ENCODE data around the gene SEZ6.

The SEZ6 gene

GRCh38 chr17:29007456-29007855, 1.6 kb upstream of the SEZ6 start:
- Mint-ChIP-seq H3K9me3 (no peaks in the 10 kb centered on the region), H3K4me1 (peaks cover 17% of the 10 kb centered on the region), H3K27ac (no peak overlapping the region), H3K4me3 (no peak overlapping the region), H3K36me3 (ENCODE audit: low read depth) (no peaks in the 10 kb centered on the region), H3K27me3 (ENCODE audit: low read depth, poor library complexity) (peaks cover 51% of the 10 kb centered on the region)
- no peak for TF ChIP-seq CTCF (IDR thresholded peaks at IDR 0.05)
- DNase-seq, result no peak

- H3K9me3 Mint-ChIP-seq, result no peaks in the 10 kb centered on the region
Measured at GRCh38 chr17:29004081-29004692, 1.6 kb downstream of the SEZ6 start.

GRCh38 chr17:29003289-29003688, 2.5 kb downstream of the SEZ6 start:
- no peak for DNase-seq
- H3K9me3 Mint-ChIP-seq, result no peaks in the 10 kb centered on the region
- H3K27me3 Mint-ChIP-seq (ENCODE audit: low read depth, poor library complexity), result peaks cover 81% of the 10 kb centered on the region
- H3K36me3 Mint-ChIP-seq (ENCODE audit: low read depth), result no peaks in the 10 kb centered on the region
- no peak overlapping the region for H3K4me3 Mint-ChIP-seq
- TF ChIP-seq CTCF (IDR thresholded peaks at IDR 0.05), result no peak
- H3K27ac Mint-ChIP-seq, result no peak overlapping the region
- peaks cover 12% of the 10 kb centered on the region for H3K4me1 Mint-ChIP-seq

More at GRCh38 chr17:29004081-29004692, 1.6 kb downstream of the SEZ6 start:
- no peak for TF ChIP-seq CTCF (IDR thresholded peaks at IDR 0.05)
- no peaks in the 10 kb centered on the region for H3K36me3 Mint-ChIP-seq (ENCODE audit: low read depth)
- peaks cover 12% of the 10 kb centered on the region for H3K4me1 Mint-ChIP-seq
- H3K4me3 Mint-ChIP-seq, result no peak overlapping the region
- H3K27me3 Mint-ChIP-seq (ENCODE audit: low read depth, poor library complexity), result peaks cover 74% of the 10 kb centered on the region
- peak; percentile 40 for DNase-seq
- H3K27ac Mint-ChIP-seq, result no peak overlapping the region

GRCh38 chr17:29002811-29003210, 3.0 kb downstream of the SEZ6 start:
- H3K4me3 Mint-ChIP-seq, result no peak overlapping the region
- no peaks in the 10 kb centered on the region for H3K36me3 Mint-ChIP-seq (ENCODE audit: low read depth)

GRCh38 chr17:29000973-29001372, 4.9 kb downstream of the SEZ6 start:
- Mint-ChIP-seq H3K36me3 (ENCODE audit: low read depth) (no peaks in the 10 kb centered on the region), H3K9me3 (no peaks in the 10 kb centered on the region), H3K27ac (no peak overlapping the region), H3K4me1 (peaks cover 11% of the 10 kb centered on the region), H3K4me3 (no peak overlapping the region), H3K27me3 (ENCODE audit: low read depth, poor library complexity) (peaks cover 75% of the 10 kb centered on the region)
- DNase-seq, result no peak
- TF ChIP-seq CTCF (IDR thresholded peaks at IDR 0.05), result no peak

More at GRCh38 chr17:29002811-29003210, 3.0 kb downstream of the SEZ6 start:
- Mint-ChIP-seq H3K4me1 (peaks cover 12% of the 10 kb centered on the region), H3K27me3 (ENCODE audit: low read depth, poor library complexity) (peaks cover 83% of the 10 kb centered on the region), H3K9me3 (no peaks in the 10 kb centered on the region), H3K27ac (no peak overlapping the region)
- DNase-seq, result no peak
- TF ChIP-seq CTCF (IDR thresholded peaks at IDR 0.05), result no peak

GRCh38 chr17:28999206-28999605, 6.6 kb downstream of the SEZ6 start:
- TF ChIP-seq CTCF (IDR thresholded peaks at IDR 0.05), result no peak
- peaks cover 64% of the 10 kb centered on the region for H3K27me3 Mint-ChIP-seq (ENCODE audit: low read depth, poor library complexity)

More at GRCh38 chr17:28999206-28999605, 6.6 kb downstream of the SEZ6 start:
- H3K9me3 Mint-ChIP-seq, result no peaks in the 10 kb centered on the region
- no peak overlapping the region for H3K27ac Mint-ChIP-seq
- H3K4me1 Mint-ChIP-seq, result peaks cover 15% of the 10 kb centered on the region
- DNase-seq, result no peak
- H3K4me3 Mint-ChIP-seq, result no peak overlapping the region
- H3K36me3 Mint-ChIP-seq (ENCODE audit: low read depth), result no peaks in the 10 kb centered on the region

Data from nephron progenitor cell (in vitro differentiated cells).